ENCODE results near the gene SPIN1. TPM values are rescaled to one million over a fixed set of nuclear protein-coding genes. Genes with fewer than 3 reads are reported as not detected.

The SPIN1 gene
- total and polyA plus RNA-seq, 2 of the 8 experiments (the other 6 are each of a cell fraction or from before 2014, with no cell fraction given): 69.9 to 139 TPM

GRCh38 chr9:88378317-88378716 lies 9.9 kb upstream of the SPIN1 start:
- Histone ChIP-seq H2AFZ (ENCODE audit: low read length) (no peak overlapping the region), H2BK120ac (replicated peaks; ENCODE audit: low read depth, low read length) (no peak overlapping the region), H3K14ac (ENCODE audit: insufficient read length) (no peak overlapping the region), H4K91ac (replicated peaks; ENCODE audit: insufficient read length, low read length) (no peak overlapping the region), H3K79me1 (ENCODE audit: low read depth, low read length) (no peaks in the 10 kb centered on the region), H3K79me2 (ENCODE audit: control insufficient read depth in 1 of 2, insufficient read depth in 2 of 2, low read length in 2 of 2) (no peaks in the 10 kb centered on the region), H3K36me3 (ENCODE audit: control insufficient read depth in 2 of 4, insufficient read depth in 4 of 4, low read length in 3 of 4) (no peaks in the 10 kb centered on the region), H3K9me3 (ENCODE audit: insufficient read depth in 2 of 2, low read depth in 1 of 2, low read length in 1 of 2) (no peaks in the 10 kb centered on the region), H2BK5ac (ENCODE audit: low read depth, low read length) (peak overlapping the region; percentile 22; the same call in 1 of the 2 replicates), H3K56ac (replicated peaks; ENCODE audit: insufficient read length, low read depth, low read length) (no peak overlapping the region), H3K23me2 (ENCODE audit: low read depth, low read length) (0 out of 2 replicates have a peak, but pooled peaks cover 2% of the 10 kb centered on the region), H3K23ac (ENCODE audit: insufficient read length) (no peak overlapping the region), H3K4me3 (ENCODE audit: extremely low read depth in 1 of 4, insufficient read depth in 2 of 4, low read depth in 3 of 4, low read length in 4 of 4) (peak overlapping the region in 1 of 4 experiments; percentile 2; a peak in 1 of 8 replicates), H4K5ac (ENCODE audit: insufficient read length, low read depth, low read length) (no peak overlapping the region), H4K8ac (ENCODE audit: extremely low read depth, insufficient read depth, low read length) (no peak overlapping the region), H4K20me1 (replicated peaks in 1 of 2; ENCODE audit: control insufficient read depth in 1 of 2, insufficient read depth in 2 of 2, low read length in 2 of 2) (no peaks in the 10 kb centered on the region), H2BK20ac (ENCODE audit: low read length) (no peak overlapping the region), H3K27me3 (replicated peaks in 1 of 4; ENCODE audit: control insufficient read depth in 3 of 4, extremely low read depth in 1 of 4, insufficient read depth in 3 of 4, low read length in 3 of 4) (no peaks in the 10 kb centered on the region), H2BK12ac (ENCODE audit: low read depth, low read length) (no peak overlapping the region), H3K4me1 (replicated peaks in 1 of 4; ENCODE audit: control insufficient read depth in 3 of 4, insufficient read depth in 4 of 4, low read length in 3 of 4) (peaks cover 1 to 9% (median 5%) of the 10 kb centered on the region in 4 experiments; a peak in 4 of 7 replicates), H3K27ac (ENCODE audit: low read depth, low read length) (no peak overlapping the region), H3K4me2 (ENCODE audit: insufficient read depth in 1 of 2, low read depth in 2 of 2, low read length in 2 of 2) (peak overlapping the region in 1 of 2 experiments; percentile 23; a peak in 3 of 4 replicates), H2AK5ac (ENCODE audit: low read depth, low read length) (no peak overlapping the region), H2BK15ac (ENCODE audit: low read length) (no peak overlapping the region), H3K18ac (ENCODE audit: extremely low read depth, low read length) (no peak overlapping the region), H3K4ac (replicated peaks; ENCODE audit: insufficient read length, low read depth, low read length) (no peak overlapping the region), H3K9ac (replicated peaks in 1 of 4; ENCODE audit: extremely low read depth in 1 of 4, low read depth in 3 of 4, low read length in 3 of 4) (no peak overlapping the region)
- 21% methylated on average over 2 of the region's 2 CpGs; no CpG with 5 or more reads in 1 of the 2 experiments for WGBS, 2 experiments (ENCODE audit: extremely low coverage in 1 of 2, insufficient coverage in 1 of 2, insufficient read length in 1 of 2, insufficient replicate concordance in 2 of 2, low coverage in 1 of 2, low lambda C conversion rate in 2 of 2, missing lambda C conversion rate in 1 of 2)
- ChIA-PET CTCF (ENCODE audit: partially characterized antibody) (interaction anchor here (0.7 to 1.3 kb wide), 2 partner anchors 71 to 302 kb away, joined by 3 to 5 read pairs; no protein-coding TSS in a partner anchor), POLR2A (ENCODE audit: partially characterized antibody) (interaction anchor here (2.2 kb wide), 1 partner anchor 9 kb away, joined by 10 read pairs; the partner anchor contains the start of gene SPIN1)
- peak; percentile 92 for FAIRE-seq
- no peak for DNase-seq (ENCODE audit: low read depth in 1 of 2, low spot score in 2 of 2)
- no peak for TF ChIP-seq KDM5A (IDR thresholded peaks at IDR 0.05; ENCODE audit: low read length)
- TF ChIP-seq, protein P1, sequence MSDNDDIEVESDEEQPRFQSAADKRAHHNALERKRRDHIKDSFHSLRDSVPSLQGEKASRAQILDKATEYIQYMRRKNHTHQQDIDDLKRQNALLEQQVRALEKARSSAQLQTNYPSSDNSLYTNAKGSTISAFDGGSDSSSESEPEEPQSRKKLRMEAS (IDR thresholded peaks at IDR 0.05): 0 out of 2 replicates have a peak, but pooled peaks have one; percentile 9
- TF ChIP-seq CHD1 (IDR thresholded peaks at IDR 0.05; ENCODE audit: low read depth, low read length): no peak
- no peak for TF ChIP-seq SIRT6 (IDR thresholded peaks at IDR 0.05; ENCODE audit: low read length)
- no peak for TF ChIP-seq SRF (IDR thresholded peaks at IDR 0.05; ENCODE audit: low read depth, low read length)
- no peak for TF ChIP-seq NRF1 (IDR thresholded peaks at IDR 0.05; ENCODE audit: low read depth, low read length)
- TF ChIP-seq SP4 (IDR thresholded peaks at IDR 0.05; ENCODE audit: low read length): no peak
- no peak for TF ChIP-seq CHD2 (IDR thresholded peaks at IDR 0.05; ENCODE audit: low read length)
- no peak for TF ChIP-seq EP300 (IDR thresholded peaks at IDR 0.05; ENCODE audit: borderline replicate concordance in 1 of 2, low read depth in 2 of 2, low read length in 2 of 2)
- no peak for TF ChIP-seq RBBP5 (IDR thresholded peaks at IDR 0.05; ENCODE audit: borderline replicate concordance, low read depth, low read length)
- no peak for TF ChIP-seq SIX5 (IDR thresholded peaks at IDR 0.05; ENCODE audit: low read depth, low read length)
- no peak for TF ChIP-seq JUN (IDR thresholded peaks at IDR 0.05; ENCODE audit: low read depth, low read length)
- TF ChIP-seq MAFK (IDR thresholded peaks at IDR 0.05; ENCODE audit: low read depth, low read length): peak; percentile 52; the same call in 1 of the 2 replicates
- no peak for TF ChIP-seq CTBP2 (IDR thresholded peaks at IDR 0.05; ENCODE audit: borderline replicate concordance, insufficient read depth, insufficient read length, low read length)
- no peak for TF ChIP-seq POLR2AphosphoS5 (IDR thresholded peaks at IDR 0.05; ENCODE audit: low read depth, low read length)
